Endothelial cell of umbilical vein (primary cell): ENCODE measurements around the gene MRLN. TPM values are rescaled to one million over a fixed set of nuclear protein-coding genes. Genes with fewer than 3 reads are reported as not detected.

Source experiments
- BruUV-seq: library from RNA; stranded (reverse); fragments of 400-500 nt; replicated peaks from 2 replicates; lab custom pipeline; 2021; lab: Mats Ljungman, UMichigan
- CTCF ChIA-PET: fragments of 300-600, 350-600 bp; sonication (Branson Sonifier 250); formaldehyde crosslinking; loops from one replicate; lab custom pipeline; 2021; ENCODE audit warnings: antibody characterized with exemption, inconsistent platforms; lab: Charles Lee
- POLR2A ChIA-PET: fragments of 300-600, 350-600 bp; sonication (Branson Sonifier 250); formaldehyde crosslinking; loops from one replicate; lab custom pipeline; 2021; ENCODE audit warnings: antibody characterized with exemption, inconsistent platforms; lab: Charles Lee
- DNase-seq: peaks from one replicate; pipeline ENCODE4 v3.0.0-alpha.2; 2011; ENCODE audit warnings: low read depth, low spot score
- FAIRE-seq: peaks from 2 replicates; lab custom pipeline; 2011; peaks lifted over from hg19 to GRCh38; lab: Jason Lieb, UNC
- H2AFZ ChIP-seq: 2 replicates; pipeline ENCODE4 v1.6.0; 2012; ENCODE audit warnings: low read depth, low read length, control low read depth, inconsistent platforms
- H3K27ac ChIP-seq: 2 replicates; pipeline ENCODE4 v1.5.1; 2011; ENCODE audit warnings: low read depth, mild to moderate bottlenecking, control low read depth, low read length, moderate library complexity; ENCODE audit not compliant: insufficient read depth
- H3K27me3 ChIP-seq, 2 experiments: 2 replicates each; pipeline versions ENCODE4 v1.6.0 to v1.6.1; 2011; ENCODE audit warnings: low read length in 2 of 2, mixed read lengths in 1 of 2; ENCODE audit not compliant: control insufficient read depth in 2 of 2, insufficient read depth in 2 of 2
- H3K36me3 ChIP-seq, 2 experiments: 2 replicates in 1 of 2; 3 replicates in 1 of 2; pipeline ENCODE4 v1.5.1; 2011; ENCODE audit warnings: low read length in 2 of 2, mild to moderate bottlenecking in 1 of 2, moderate library complexity in 1 of 2; ENCODE audit not compliant: control insufficient read depth in 2 of 2, insufficient read depth in 2 of 2; ENCODE audit errors: extremely low read depth in 1 of 2
- H3K4me1 ChIP-seq: 3 replicates; pipeline ENCODE4 v1.5.1; 2011; ENCODE audit warnings: mild to moderate bottlenecking, low read length; ENCODE audit not compliant: control insufficient read depth, insufficient read depth; ENCODE audit errors: extremely low read depth
- H3K4me2 ChIP-seq: 2 replicates; pipeline ENCODE4 v1.6.1; 2011; ENCODE audit warnings: low read length, control low read depth, mixed read lengths; ENCODE audit not compliant: insufficient read depth
- H3K4me3 ChIP-seq, 3 experiments: fragments of 200-600 bp in 1 of 3; sonication (generic), shearing (Covaris generic) in 1 of 3; replicated peaks in 1 of 3; 2 replicates each; pipeline ENCODE4 v1.5.1; 2011 to 2016; ENCODE audit warnings: control low read depth in 3 of 3, low read length in 3 of 3, mild to moderate bottlenecking in 2 of 3, inconsistent platforms in 1 of 3, low read depth in 1 of 3, moderate library complexity in 1 of 3; ENCODE audit not compliant: insufficient read depth in 1 of 3
- H3K79me2 ChIP-seq: 2 replicates; pipeline ENCODE4 v1.6.0; 2012; ENCODE audit warnings: low read length, inconsistent platforms; ENCODE audit not compliant: control insufficient read depth, insufficient read depth
- H3K9ac ChIP-seq: replicated peaks from 2 replicates; pipeline ENCODE3; 2011; ENCODE audit warnings: low read length, control low read depth; ENCODE audit not compliant: insufficient read depth; ENCODE audit errors: extremely low read depth
- H3K9me1 ChIP-seq: replicated peaks from 3 replicates; pipeline ENCODE4 v1.6.0; 2011; ENCODE audit warnings: mild to moderate bottlenecking, low read length; ENCODE audit not compliant: control insufficient read depth, insufficient read depth; ENCODE audit errors: extremely low read depth
- H3K9me3 ChIP-seq: replicated peaks from 2 replicates; pipeline ENCODE4 v1.5.1; 2012; ENCODE audit warnings: low read length, inconsistent platforms; ENCODE audit not compliant: control insufficient read depth, insufficient read depth
- H4K20me1 ChIP-seq: replicated peaks from 2 replicates; pipeline ENCODE3; 2011; ENCODE audit warnings: mild to moderate bottlenecking, low read length; ENCODE audit not compliant: control insufficient read depth, insufficient read depth; ENCODE audit errors: extremely low read depth
- CTCF ChIP-seq, 2 donors: IDR thresholded peaks; 1 replicate in 1 of 2; 2 replicates in 1 of 2; pipeline ENCODE4 v1.5.1; 2011; ENCODE audit warnings: low read length in 2 of 2, mild to moderate bottlenecking in 2 of 2, moderate library complexity in 2 of 2, control low read depth in 1 of 2, inconsistent platforms in 1 of 2, low read depth in 1 of 2; ENCODE audit not compliant: insufficient read depth in 1 of 2; ENCODE audit errors: extremely low read depth in 1 of 2
- EZH2 ChIP-seq: IDR thresholded peaks from 2 replicates; pipeline ENCODE4 v1.6.1; 2012; ENCODE audit warnings: borderline replicate concordance, low read depth, mild to moderate bottlenecking, moderate library complexity, low read length, inconsistent platforms; ENCODE audit not compliant: severe bottlenecking
- FOS ChIP-seq: IDR thresholded peaks from 2 replicates; pipeline ENCODE4 v1.6.1; 2011; ENCODE audit warnings: mild to moderate bottlenecking, low read length, moderate library complexity, borderline replicate concordance; ENCODE audit not compliant: insufficient read depth
- GATA2 ChIP-seq: IDR thresholded peaks from 2 replicates; pipeline ENCODE4 v1.7.0; 2011; ENCODE audit warnings: low read depth, mild to moderate bottlenecking, moderate library complexity, mixed read lengths, low read length; ENCODE audit not compliant: insufficient read length, insufficient read depth
- JUN ChIP-seq: IDR thresholded peaks from 2 replicates; pipeline ENCODE4 v1.6.1; 2011; ENCODE audit warnings: borderline replicate concordance, low read depth; ENCODE audit not compliant: insufficient read length, insufficient read depth
- MAX ChIP-seq: IDR thresholded peaks from 2 replicates; pipeline ENCODE4 v1.6.1; 2011; ENCODE audit not compliant: insufficient read depth, insufficient read length
- MYC ChIP-seq: IDR thresholded peaks from one replicate; pipeline ENCODE4 v1.6.1; 2011; ENCODE audit warnings: mild to moderate bottlenecking, low read depth, low read length
- POLR2A ChIP-seq: IDR thresholded peaks from 2 replicates; pipeline ENCODE4 v1.6.1; 2012; ENCODE audit warnings: low read depth, mild to moderate bottlenecking, control low read depth, low read length
- POLR2AphosphoS5 ChIP-seq: IDR thresholded peaks from 2 replicates; pipeline ENCODE4 v1.6.1; 2012; ENCODE audit warnings: low read depth, mild to moderate bottlenecking, control low read depth, low read length, moderate library complexity; ENCODE audit not compliant: insufficient read depth
- dilution Hi-C: fragments of 300-500 bp; cut with MboI; formaldehyde crosslinking; loops from one replicate; pipeline ENCODE4 v1.15.0; 2019; ENCODE audit warnings: low sequenced_read_pairs; ENCODE audit not compliant: extremely low pct_ligation_motif_present
- intact Hi-C: fragments of 100-400 bp; cut with micrococcal nuclease; formaldehyde crosslinking; loops from one replicate; pipeline ENCODE4 v1.10.0; 2022
- polyA plus RNA-seq, 4 experiments: library from polyadenylated mRNA; depleted of rRNA in 3 of 4; stranded (reverse) in 3 of 4; unstranded in 1 of 4; fragments of >200 nt; gene quantifications; 2 replicates each; pipeline versions ENCODE4 v1.2.1 to v1.2.3, GENCODE V29; 2011 to 2012; ENCODE audit warnings: missing spikeins in 1 of 4
- total RNA-seq: library from RNA; stranded (reverse); gene quantifications from 2 replicates; pipeline ENCODE4 v1.2.3, GENCODE V29; 2021

The MRLN gene
- total and polyA plus RNA-seq, 2 donors (not counting 3 experiments of a cell fraction or from before 2014, with no cell fraction given): not detected

GRCh38 chr10:59735296-59735695 lies 18.0 kb downstream of the MRLN start:
- dilution Hi-C loops (no loop called here), intact Hi-C loops (no loop called here)
- Histone ChIP-seq H3K27ac (no peak overlapping the region), H3K9me1 (no peaks in the 10 kb centered on the region), H3K27me3 (no peaks in the 10 kb centered on the region), H3K4me2 (no peak overlapping the region), H2AFZ (no peak overlapping the region), H3K9ac (no peak overlapping the region), H3K9me3 (no peaks in the 10 kb centered on the region), H3K79me2 (no peaks in the 10 kb centered on the region), H3K4me3 (no peak overlapping the region), H3K4me1 (no peaks in the 10 kb centered on the region), H3K36me3 (no peaks in the 10 kb centered on the region), H4K20me1 (no peaks in the 10 kb centered on the region)
- DNase-seq (no peak), FAIRE-seq (no peak)
- BruUV-seq: no TSS peak
- POLR2A ChIA-PET: no interaction called here
- CTCF ChIA-PET: no interaction called here
- TF ChIP-seq MYC: no peak
- TF ChIP-seq JUN: no peak
- no peak for TF ChIP-seq FOS
- TF ChIP-seq MAX: no peak
- no peak for TF ChIP-seq POLR2AphosphoS5
- TF ChIP-seq EZH2: no peak
- no peak for TF ChIP-seq GATA2
- TF ChIP-seq CTCF (IDR thresholded peaks at IDR 0.05; ENCODE audit: extremely low read depth in 1 of 2, insufficient read depth in 1 of 2, low read depth in 1 of 2, low read length in 2 of 2): no peak
- TF ChIP-seq POLR2A: no peak
